OCI-LY3 (cell line): ENCODE results near the gene POLR3B.

ENCODE experiments used
- CTCF ChIP-seq: fragments of 200-600, 300-600 bp; sonication (generic); IDR thresholded peaks from 2 replicates; pipeline ENCODE4 v1.5.1; 2014; ENCODE audit warnings: antibody characterized with exemption, low read length, low read depth
- EZH2phosphoT487 ChIP-seq: fragments of 200-600 bp; shearing (Covaris generic); IDR thresholded peaks from 2 replicates; pipeline ENCODE4 v1.6.1; 2018; ENCODE audit warnings: antibody characterized with exemption, mixed run types, low read depth

- TF ChIP-seq CTCF (no peak), EZH2phosphoT487 (no peak)
Observed at GRCh38 chr12:106490264-106490663, 132.7 kb downstream of the POLR3B start.
